ENCODE measurements around the gene AMOTL1.

AMOTL1 gene

GRCh38 chr11:94746721-94747120 is 21.4 kb upstream of the AMOTL1 start:
- no peak for DNase-seq

- no peak for DNase-seq
Measured at GRCh38 chr11:94747146-94747545, 21.0 kb upstream of the AMOTL1 start.

GRCh38 chr11:94747601-94748041 is 20.5 kb upstream of the AMOTL1 start:
- DNase-seq, result no peak

- DNase-seq, result no peak
Measured at GRCh38 chr11:94749369-94749768, 18.8 kb upstream of the AMOTL1 start.

GRCh38 chr11:94750319-94751217 is 17.6 kb upstream of the AMOTL1 start:
- DNase-seq, result no peak

- DNase-seq, result no peak
Measured at GRCh38 chr11:94751218-94751609, 16.9 kb upstream of the AMOTL1 start.

GRCh38 chr11:94751786-94752185 is 16.4 kb upstream of the AMOTL1 start:
- no peak for DNase-seq

- no peak for DNase-seq
Measured at GRCh38 chr11:94753630-94754029, 14.5 kb upstream of the AMOTL1 start.

GRCh38 chr11:94754335-94754734 is 13.8 kb upstream of the AMOTL1 start:
- DNase-seq, result no peak

- no peak for DNase-seq
Measured at GRCh38 chr11:94754819-94755218, 13.3 kb upstream of the AMOTL1 start.

- DNase-seq, result no peak
Measured at GRCh38 chr11:94755494-94755893, 12.7 kb upstream of the AMOTL1 start.

- no peak for DNase-seq
Measured at GRCh38 chr11:94757037-94757735, 11.0 kb upstream of the AMOTL1 start.

GRCh38 chr11:94758666-94759065 is 9.5 kb upstream of the AMOTL1 start:
- no peak for DNase-seq

- DNase-seq, result no peak
Measured at GRCh38 chr11:94759522-94759921, 8.6 kb upstream of the AMOTL1 start.

GRCh38 chr11:94760296-94760695 is 7.9 kb upstream of the AMOTL1 start:
- DNase-seq, result no peak

GRCh38 chr11:94762208-94762607 is 5.9 kb upstream of the AMOTL1 start:
- DNase-seq, result no peak

GRCh38 chr11:94762995-94763394 is 5.2 kb upstream of the AMOTL1 start:
- no peak for DNase-seq

GRCh38 chr11:94766713-94767206 is 1.4 kb upstream of the AMOTL1 start:
- no peak for DNase-seq

GRCh38 chr11:94767291-94767690 is 865 bp upstream of the AMOTL1 start:
- DNase-seq, result no peak

GRCh38 chr11:94768602-94769541 is 716 bp downstream of the AMOTL1 start:
- DNase-seq, result no peak

GRCh38 chr11:94769880-94770279 is 1.7 kb downstream of the AMOTL1 start:
- DNase-seq, result no peak

GRCh38 chr11:94770563-94771120 is 2.5 kb downstream of the AMOTL1 start:
- no peak for DNase-seq

- DNase-seq, result no peak
Measured at GRCh38 chr11:94771390-94771789, 3.2 kb downstream of the AMOTL1 start.

Data from CD4-positive, alpha-beta T cell treated with Interferon gamma for 1 hour (primary cell).